Measurements from ENCODE around the gene ACOX2.

DNA sequence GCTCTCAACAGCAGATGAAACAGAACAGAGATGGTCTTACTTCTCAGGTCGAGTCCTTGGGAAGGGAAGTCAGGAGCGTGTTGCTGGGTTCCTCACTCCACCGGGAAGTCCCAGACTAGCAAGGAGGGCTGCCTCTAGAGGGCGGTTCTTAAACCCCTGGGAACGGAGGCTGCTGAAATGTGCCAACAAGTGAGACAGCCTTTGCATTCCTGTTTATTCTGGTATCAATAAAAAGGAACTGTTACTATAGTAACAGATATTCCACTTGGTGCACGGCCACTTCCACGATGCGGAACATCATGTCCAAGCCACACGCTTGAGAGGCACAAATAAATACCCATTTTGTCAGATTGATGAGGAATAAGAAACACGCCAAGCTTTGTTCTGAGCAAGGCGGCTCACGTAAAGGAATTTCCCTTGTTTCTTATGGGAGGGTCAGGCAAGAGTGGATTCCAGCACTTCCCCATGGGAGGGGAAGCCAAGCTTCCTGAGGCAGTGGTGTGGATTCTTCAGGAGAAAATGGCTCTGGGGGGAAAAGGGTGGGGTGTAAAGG lies 40.4 kb upstream of the ACOX2 start, which contains the start of gene FAM107A:
- TF ChIP-seq, protein P1, sequence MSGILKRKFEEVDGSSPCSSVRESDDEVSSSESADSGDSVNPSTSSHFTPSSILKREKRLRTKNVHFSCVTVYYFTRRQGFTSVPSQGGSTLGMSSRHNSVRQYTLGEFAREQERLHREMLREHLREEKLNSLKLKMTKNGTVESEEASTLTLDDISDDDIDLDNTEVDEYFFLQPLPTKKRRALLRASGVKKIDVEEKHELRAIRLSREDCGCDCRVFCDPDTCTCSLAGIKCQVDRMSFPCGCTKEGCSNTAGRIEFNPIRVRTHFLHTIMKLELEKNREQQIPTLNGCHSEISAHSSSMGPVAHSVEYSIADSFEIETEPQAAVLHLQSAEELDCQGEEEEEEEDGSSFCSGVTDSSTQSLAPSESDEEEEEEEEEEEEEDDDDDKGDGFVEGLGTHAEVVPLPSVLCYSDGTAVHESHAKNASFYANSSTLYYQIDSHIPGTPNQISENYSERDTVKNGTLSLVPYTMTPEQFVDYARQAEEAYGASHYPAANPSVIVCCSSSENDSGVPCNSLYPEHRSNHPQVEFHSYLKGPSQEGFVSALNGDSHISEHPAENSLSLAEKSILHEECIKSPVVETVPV (CRISPR knock-in tag; IDR thresholded peaks at IDR 0.05): no peak
- TF ChIP-seq, protein P2, sequence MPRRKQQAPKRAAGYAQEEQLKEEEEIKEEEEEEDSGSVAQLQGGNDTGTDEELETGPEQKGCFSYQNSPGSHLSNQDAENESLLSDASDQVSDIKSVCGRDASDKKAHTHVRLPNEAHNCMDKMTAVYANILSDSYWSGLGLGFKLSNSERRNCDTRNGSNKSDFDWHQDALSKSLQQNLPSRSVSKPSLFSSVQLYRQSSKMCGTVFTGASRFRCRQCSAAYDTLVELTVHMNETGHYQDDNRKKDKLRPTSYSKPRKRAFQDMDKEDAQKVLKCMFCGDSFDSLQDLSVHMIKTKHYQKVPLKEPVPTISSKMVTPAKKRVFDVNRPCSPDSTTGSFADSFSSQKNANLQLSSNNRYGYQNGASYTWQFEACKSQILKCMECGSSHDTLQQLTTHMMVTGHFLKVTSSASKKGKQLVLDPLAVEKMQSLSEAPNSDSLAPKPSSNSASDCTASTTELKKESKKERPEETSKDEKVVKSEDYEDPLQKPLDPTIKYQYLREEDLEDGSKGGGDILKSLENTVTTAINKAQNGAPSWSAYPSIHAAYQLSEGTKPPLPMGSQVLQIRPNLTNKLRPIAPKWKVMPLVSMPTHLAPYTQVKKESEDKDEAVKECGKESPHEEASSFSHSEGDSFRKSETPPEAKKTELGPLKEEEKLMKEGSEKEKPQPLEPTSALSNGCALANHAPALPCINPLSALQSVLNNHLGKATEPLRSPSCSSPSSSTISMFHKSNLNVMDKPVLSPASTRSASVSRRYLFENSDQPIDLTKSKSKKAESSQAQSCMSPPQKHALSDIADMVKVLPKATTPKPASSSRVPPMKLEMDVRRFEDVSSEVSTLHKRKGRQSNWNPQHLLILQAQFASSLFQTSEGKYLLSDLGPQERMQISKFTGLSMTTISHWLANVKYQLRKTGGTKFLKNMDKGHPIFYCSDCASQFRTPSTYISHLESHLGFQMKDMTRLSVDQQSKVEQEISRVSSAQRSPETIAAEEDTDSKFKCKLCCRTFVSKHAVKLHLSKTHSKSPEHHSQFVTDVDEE (CRISPR knock-in tag; IDR thresholded peaks at IDR 0.05): no peak
- no peak for TF ChIP-seq ZFP3 (CRISPR knock-in tag; IDR thresholded peaks at IDR 0.05)
- no peak for TF ChIP-seq SNAI2 (CRISPR knock-in tag; IDR thresholded peaks at IDR 0.05)
- no peak for TF ChIP-seq TOX (CRISPR knock-in tag; IDR thresholded peaks at IDR 0.05; ENCODE audit: borderline replicate concordance)
- TF ChIP-seq, protein P3, sequence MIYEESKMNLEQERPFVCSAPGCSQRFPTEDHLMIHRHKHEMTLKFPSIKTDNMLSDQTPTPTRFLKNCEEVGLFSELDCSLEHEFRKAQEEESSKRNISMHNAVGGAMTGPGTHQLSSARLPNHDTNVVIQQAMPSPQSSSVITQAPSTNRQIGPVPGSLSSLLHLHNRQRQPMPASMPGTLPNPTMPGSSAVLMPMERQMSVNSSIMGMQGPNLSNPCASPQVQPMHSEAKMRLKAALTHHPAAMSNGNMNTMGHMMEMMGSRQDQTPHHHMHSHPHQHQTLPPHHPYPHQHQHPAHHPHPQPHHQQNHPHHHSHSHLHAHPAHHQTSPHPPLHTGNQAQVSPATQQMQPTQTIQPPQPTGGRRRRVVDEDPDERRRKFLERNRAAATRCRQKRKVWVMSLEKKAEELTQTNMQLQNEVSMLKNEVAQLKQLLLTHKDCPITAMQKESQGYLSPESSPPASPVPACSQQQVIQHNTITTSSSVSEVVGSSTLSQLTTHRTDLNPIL (CRISPR knock-in tag; IDR thresholded peaks at IDR 0.05; ENCODE audit: low read depth): no peak
- no peak for TF ChIP-seq ZFP30 (CRISPR knock-in tag; IDR thresholded peaks at IDR 0.05)

Data from SK-N-SH treated with all-trans-retinoic acid at 6 μM for 48 hours (cell line).